Hematopoietic multipotent progenitor cell treated with erythropoietin and hydrocortisone succinate and interleukin-3 and kit ligand, for 17 days (in vitro differentiated cells): ENCODE results near the gene TELO2.
"Not testable (repeated sequence)": the region's sequence is repeated elsewhere in the genome, so short reads cannot be mapped to it uniquely, and the experiment has no call there.

Experiments used
- DNase-seq: peaks from one replicate; pipeline ENCODE4 v3.0.0-alpha.2; 2015; ENCODE audit warnings: low spot score

TELO2 gene

GRCh38 chr16:1475552-1476114 is 17.5 kb upstream of the TELO2 start:
- DNase-seq, result no peak

DNA sequence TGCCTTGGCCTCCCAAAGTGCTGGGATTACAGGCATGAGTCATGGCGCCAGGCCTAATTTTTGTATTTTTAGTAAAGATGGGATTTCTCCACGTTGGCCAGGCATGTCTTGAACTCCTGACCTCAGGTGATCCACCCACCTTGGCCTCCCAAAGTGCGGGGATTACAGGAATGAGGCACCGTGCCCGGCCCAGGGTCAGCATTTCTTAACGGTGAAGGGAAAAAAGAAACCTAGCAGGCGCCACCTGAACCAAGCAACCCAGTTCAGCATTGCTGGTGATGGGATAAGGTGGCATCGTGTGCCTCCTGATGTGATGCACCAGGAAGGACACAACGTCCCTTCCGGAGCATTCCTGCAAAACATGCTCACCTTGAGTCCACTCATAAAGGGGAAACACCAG is 16.1 kb upstream of the TELO2 start:
- DNase-seq, result no peak

DNA sequence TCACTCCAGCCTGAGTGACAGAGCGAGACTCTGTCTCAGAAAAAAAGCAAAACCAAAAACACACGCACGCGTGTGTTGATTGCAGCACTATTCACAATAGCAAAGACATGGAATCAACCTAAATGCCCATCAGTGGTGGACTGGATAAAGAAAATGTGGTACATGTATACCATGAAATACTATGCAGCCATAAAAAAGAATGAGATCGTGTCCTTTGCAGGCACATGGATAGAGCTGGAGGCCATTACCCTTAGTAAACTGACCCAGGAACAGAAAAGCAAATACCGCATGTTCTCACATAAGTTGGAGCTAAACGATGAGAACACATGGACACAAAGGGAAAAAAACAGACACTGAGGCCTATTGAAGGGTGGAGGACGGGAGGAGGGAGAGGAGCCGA is 14.2 kb upstream of the TELO2 start:
- DNase-seq, result not testable (repeated sequence)

DNA sequence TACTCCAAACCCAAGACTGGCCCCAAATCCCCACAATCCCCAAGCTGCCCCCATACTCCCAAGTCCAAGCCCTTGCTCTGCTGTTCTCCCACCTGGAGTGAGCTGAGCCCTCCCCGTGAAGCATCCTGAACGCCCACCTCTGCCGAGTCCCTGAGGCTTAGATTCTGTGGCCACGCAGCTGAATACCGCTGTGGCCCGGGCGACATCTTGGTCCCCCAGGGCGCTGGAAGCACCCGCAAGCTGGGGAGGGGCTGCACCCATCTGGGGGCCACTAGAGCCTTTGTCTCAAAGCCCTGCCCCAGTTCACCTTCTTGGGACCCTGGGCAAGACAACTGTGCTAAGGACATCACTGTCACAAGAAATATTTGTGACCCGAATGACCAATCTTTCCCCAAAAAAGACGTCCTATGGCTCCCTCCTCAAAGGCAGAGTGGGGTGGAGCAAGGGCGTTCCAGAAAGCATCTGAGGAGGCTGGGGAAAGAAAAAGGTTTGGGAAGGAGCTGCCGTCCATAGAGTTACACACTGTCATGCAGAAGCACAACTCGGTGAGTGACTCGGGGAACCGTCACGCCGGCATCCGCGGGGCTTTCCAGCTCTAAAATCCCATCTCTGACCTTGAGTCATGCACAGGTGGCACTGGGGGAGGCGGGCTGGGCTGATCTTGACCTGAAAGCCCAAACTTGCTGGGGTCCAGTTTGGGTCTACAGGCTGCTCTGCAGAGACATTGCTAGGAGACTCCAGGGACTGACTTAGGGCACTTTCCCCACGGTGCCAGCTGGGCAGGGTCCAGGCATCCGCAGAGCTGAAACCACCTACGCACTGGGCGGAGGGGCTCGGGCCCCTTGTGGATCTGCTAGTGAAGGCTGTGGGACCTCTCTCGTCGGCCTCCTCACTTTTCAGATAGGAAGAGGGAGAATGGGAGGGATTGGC is 11.0 kb upstream of the TELO2 start:
- no peak for DNase-seq

DNA sequence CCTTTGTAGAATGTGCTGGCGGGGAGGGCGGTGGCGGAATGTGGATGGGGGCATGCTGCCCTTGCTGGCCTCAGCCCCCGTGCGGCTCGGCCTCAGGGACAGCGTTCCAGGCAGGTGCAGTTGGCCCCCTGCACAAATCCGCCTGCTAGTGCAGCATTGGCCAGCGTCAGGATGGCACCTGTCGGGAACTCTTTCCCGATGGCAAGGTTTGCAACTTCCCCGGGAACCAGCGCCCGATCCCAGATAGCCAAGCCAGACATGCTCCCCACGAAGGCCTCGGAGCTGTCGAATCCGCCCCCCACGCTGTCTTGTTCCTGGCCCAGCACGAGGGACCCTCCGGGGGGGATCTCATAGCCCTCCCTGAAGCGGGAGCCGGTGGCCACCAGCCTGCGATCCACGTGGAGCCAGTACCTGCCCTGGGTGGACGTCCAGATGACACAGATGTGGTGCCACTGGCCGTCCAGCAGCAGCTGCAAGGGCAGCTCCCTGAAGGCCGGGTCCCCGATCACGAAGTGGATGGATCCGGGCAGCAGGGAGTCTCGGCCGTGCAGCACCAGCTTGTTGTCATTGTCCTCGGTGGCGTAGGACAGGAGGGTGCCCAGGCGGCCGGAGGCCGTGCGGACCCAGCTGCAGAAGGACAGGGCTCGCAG is 7.2 kb upstream of the TELO2 start:
- DNase-seq, result no peak

DNA sequence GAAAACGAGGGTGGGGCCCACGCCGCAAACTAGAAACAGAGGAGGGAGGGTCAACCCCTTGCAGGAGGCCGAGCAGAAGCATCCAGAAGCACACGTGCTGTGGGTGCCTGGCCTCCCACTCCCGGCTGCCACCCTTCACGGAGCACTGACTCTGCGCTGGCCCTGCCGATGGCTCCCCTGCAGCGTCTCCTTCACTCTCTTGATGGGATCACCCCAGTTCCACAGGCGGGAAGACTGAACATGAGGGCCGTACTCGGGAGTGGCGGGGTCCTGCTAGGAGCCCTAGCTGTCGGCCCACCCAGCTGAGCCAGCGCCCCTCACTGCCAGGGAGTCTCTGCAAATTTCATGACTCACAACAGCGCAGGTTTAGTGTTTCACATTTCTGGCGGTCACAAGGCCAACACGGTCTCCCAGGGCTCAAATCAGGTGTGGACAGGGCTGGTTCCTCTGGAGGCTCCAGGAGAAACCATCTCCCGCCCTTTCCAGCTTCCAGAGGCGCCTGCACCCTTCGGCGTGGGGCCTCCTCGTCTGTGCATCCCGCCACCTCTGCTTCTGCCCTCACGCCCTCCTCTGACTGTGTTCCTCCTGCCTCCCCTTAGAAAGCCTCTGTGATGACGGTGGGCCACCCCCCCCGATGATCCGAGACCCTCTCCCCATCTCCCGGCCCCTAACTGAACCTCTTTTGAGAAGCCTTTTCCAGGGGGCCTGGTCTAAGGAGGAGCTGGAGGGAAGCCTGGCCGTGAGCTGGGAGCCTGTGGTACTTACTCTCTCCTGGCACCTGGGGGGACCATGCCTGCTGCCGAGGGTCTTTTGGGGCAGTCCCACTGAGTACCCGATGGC is 6.4 kb upstream of the TELO2 start:
- no peak for DNase-seq

DNA sequence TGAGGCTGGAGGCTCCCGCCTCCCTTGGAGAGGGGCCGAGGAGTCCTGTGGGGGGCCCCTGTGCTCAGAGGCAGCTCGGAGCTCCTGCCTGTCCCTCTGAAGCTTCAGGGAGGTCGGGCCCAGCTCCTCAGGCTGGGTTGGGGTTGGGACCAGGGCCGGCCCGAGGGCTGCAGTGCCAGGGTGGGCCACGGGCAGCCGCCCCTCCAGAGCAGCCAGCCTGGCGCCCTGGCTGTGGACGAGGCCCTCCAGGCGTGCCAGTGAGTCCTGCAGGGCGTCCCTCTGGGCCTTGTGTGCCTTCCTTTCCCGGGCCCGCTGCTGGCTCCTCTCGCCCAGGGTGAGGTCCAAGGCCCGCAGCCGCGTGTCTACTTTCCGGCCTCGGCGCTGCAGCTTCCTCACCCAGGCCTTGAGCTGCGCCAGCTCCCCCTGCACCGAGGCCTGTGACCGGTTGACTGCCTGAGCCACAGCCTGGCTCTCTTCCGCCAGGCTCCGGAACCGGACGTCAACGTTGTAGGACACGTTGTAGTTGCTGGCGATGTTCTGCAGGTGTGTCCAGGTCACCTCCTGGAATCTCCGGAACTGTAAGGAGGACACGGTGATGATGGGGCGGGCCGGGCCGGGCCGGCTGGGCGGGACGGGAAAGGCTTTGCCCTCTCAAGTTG is 5.6 kb upstream of the TELO2 start:
- DNase-seq, result no peak

DNA sequence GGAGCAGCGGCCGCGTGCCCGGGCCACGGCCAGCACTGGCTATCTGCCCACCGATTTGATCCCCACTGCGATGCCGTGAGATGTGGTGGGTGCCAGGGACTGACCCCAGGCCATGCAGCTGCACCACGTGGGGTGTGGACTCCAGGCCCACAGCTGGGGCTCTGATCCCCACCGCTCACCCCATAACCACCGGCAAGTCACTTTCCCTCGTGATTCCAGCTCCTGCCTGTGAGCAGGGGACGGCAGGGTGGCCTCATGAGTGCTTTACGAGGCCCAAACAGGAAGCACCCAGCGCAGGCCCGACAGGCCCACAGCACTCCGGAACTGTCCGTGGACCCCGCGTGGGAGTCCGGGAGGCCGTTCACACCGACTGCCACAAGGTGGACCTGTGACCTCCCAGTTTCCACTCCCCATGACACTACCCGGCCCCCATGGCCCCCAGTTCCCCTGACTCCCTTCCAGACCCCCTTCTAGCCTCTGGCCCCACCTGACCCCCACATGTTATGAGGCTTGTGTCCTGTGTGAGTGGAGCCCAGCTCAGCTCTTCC is 5.0 kb upstream of the TELO2 start:
- DNase-seq, result no peak

GRCh38 chr16:1488619-1489018 is 4.5 kb upstream of the TELO2 start, which contains the start of gene PTX4:
Gene PTX4 (minus strand): TSS chr16:1488944. CDS start chr16:1488909, 35 bp downstream.
- DNase-seq, result no peak

- no peak for DNase-seq
These were observed 4.1 kb upstream of the TELO2 start for GRCh38 chr16:1489077-1489476.

DNA sequence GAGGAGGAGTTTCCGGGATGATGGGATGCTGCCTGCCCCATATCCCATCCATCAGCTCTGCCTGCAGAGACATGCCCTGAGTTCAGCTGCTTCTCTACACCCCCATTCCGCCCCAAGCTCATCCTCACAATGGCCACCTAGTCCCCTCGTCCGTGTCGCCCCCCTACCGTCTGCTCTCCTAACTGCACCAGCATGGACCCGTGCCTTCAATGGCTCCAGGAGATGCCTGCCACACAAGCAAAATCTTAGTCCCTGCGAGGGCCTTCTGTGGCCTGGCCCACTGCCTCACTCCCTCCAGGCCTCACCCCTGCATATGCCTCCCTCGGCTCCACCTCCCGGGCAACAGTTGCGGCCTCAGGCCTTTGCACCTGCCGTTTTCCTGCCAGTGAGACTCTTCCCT is 1.8 kb upstream of the TELO2 start:
- DNase-seq, result no peak

- no peak for DNase-seq
These were observed 858 bp upstream of the TELO2 start for GRCh38 chr16:1492082-1492922.

DNA sequence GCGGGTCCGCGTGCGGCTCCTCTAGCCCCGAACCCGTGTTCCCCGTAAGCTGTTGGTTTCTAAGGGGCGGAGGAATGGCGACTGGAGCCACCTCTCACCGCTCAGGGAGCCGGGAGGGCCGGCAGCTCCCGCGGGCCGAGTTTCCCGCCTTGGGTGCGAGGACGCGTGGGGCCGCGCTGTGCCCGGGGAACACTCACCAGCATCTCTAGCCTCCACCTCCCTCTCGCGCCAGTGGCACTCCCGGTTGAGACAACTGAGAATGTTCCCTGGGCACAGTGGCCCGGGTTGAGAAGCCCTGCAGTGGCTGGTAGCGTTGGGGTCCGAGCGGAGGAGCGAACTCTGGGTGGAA is 560 bp downstream of the TELO2 start:
- DNase-seq, result no peak

GRCh38 chr16:1494129-1494640 is 1.0 kb downstream of the TELO2 start:
- DNase-seq, result no peak

DNA sequence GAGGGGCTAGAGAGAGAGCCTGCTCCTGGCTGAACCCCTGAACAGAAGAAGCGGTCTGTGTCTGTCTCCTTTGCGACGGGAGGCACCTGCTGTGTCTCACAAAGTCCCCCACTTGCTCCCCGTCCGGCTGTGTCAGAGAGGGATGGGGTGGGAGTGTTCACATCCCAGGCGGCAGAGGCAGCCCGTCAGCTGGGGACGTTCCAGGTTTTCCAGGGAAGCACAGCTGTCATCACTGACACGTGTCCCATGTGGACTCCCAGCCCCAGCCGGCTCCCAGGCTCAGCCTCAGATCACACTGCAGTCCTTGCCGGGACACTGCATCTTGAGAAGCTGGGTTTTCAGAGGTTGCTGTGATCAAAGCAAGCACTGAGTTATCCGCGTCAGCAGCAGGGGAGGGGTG is 1.6 kb downstream of the TELO2 start:
- no peak for DNase-seq

DNA sequence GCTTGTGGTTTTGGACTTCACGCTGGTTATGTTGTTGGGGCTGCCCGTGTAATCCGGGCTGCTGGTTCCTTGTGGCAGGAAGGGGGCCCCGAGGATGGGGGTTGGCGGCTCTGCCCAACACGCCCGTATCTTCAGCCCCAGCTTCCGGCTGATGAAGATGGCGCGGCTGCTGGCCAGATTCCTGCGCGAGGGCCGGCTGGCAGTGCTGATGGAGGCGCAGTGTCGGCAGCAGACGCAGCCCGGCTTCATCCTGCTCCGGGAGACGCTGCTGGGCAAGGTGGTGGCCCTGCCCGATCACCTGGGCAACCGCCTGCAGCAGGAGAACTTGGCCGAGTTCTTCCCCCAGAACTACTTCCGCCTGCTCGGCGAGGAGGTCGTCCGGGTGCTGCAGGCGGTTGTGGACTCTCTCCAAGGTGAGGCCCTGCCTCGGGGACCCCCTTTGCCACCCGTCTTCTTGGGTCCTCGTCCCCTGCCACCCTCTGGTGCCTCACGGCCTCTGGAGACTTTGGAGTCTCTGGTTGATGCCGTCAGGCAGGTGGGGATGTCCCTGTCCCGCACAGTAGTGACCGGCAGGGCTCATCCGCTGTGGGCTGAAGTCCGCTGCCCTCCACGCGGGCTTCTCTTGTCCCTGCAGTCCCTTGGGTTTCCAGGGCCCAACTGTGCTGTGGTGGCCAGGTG is 2.2 kb downstream of the TELO2 start:
- DNase-seq, result no peak

GRCh38 chr16:1495889-1496262 is 2.7 kb downstream of the TELO2 start:
- DNase-seq, result no peak

DNA sequence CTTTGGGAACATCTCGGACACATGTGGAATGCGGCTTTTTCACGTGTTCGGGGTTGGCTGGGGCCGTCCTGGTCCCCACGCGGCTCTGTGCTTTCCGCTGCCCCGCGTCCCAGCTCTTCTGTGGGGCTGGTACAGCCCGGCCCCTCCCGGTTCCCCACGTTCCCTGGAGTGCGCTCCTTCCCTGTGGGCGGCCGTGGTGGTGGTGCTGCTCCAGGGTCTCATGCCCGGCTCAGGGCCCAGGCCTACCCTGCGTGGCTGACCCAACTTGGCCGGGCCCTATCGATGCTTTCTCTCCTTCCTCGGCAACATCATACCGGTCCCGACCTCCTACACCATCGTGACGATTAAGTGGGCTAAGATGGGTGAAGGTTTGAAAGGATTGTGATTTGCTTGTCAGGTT is 3.3 kb downstream of the TELO2 start:
- DNase-seq, result no peak

- DNase-seq, result no peak
These were observed 3.9 kb downstream of the TELO2 start for GRCh38 chr16:1497014-1497598.
